Measurements from ENCODE around the gene ZC3H12A. TPM values are rescaled to one million over a fixed set of nuclear protein-coding genes. Genes with fewer than 3 reads are reported as not detected.
A peak's percentile ranks its signal among the peaks of the same experiment; 100 is the strongest.

Gene ZC3H12A
- total and polyA plus RNA-seq, 3 donors from 2014 or later = 6.3 to 9.0 (median 8.2) TPM

DNA sequence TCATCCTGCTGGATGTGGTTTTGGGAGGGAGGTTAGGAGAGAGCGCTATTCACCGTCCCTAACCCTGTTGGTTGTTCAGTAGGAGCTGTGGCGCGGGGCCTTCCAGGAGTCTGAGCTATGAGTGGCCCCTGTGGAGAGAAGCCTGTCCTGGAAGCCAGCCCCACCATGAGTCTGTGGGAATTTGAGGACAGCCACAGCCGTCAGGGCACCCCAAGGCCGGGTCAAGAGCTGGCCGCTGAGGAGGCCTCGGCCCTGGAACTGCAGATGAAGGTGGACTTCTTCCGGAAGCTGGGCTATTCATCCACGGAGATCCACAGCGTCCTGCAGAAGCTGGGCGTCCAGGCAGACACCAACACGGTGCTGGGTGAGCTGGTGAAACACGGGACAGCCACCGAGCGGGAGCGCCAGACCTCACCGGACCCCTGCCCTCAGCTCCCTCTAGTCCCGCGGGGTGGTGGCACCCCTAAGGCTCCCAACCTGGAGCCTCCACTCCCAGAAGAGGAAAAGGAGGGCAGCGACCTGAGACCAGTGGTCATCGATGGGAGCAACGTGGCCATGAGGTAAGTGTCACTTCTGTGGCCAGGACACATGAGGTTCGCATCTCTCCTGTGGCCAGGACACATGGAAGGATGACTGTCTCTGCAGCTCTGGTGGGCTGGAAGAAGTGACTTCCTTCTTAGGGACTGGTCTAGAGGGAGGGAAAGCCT is 1.2 kb downstream of the ZC3H12A start:
- intact Hi-C loops (cut with DNase I; ENCODE audit: low total_unique reads) = no loop called here
- 89 to 90% methylated on average over 7 to 22 of the region's 24 CpGs for WGBS, 2 donors
- no peak for TF ChIP-seq POLR2A (IDR thresholded peaks at IDR 0.05)
- TF ChIP-seq, protein P1, sequence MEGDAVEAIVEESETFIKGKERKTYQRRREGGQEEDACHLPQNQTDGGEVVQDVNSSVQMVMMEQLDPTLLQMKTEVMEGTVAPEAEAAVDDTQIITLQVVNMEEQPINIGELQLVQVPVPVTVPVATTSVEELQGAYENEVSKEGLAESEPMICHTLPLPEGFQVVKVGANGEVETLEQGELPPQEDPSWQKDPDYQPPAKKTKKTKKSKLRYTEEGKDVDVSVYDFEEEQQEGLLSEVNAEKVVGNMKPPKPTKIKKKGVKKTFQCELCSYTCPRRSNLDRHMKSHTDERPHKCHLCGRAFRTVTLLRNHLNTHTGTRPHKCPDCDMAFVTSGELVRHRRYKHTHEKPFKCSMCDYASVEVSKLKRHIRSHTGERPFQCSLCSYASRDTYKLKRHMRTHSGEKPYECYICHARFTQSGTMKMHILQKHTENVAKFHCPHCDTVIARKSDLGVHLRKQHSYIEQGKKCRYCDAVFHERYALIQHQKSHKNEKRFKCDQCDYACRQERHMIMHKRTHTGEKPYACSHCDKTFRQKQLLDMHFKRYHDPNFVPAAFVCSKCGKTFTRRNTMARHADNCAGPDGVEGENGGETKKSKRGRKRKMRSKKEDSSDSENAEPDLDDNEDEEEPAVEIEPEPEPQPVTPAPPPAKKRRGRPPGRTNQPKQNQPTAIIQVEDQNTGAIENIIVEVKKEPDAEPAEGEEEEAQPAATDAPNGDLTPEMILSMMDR (IDR thresholded peaks at IDR 0.05) = no peak
- no peaks in the 10 kb centered on the region for H3K27me3 ChIP-seq
- peaks cover 64% of the 10 kb centered on the region for H3K4me1 ChIP-seq
- no peaks in the 10 kb centered on the region for H3K36me3 ChIP-seq (ENCODE audit: low read depth, missing control alignments)
- no peak for DNase-seq
- peak overlapping the region; percentile 94 to 95 for H3K4me3 ChIP-seq
- H3K27ac ChIP-seq = peak overlapping the region; percentile 91 to 94
- H3K9me3 ChIP-seq = no peaks in the 10 kb centered on the region

DNA sequence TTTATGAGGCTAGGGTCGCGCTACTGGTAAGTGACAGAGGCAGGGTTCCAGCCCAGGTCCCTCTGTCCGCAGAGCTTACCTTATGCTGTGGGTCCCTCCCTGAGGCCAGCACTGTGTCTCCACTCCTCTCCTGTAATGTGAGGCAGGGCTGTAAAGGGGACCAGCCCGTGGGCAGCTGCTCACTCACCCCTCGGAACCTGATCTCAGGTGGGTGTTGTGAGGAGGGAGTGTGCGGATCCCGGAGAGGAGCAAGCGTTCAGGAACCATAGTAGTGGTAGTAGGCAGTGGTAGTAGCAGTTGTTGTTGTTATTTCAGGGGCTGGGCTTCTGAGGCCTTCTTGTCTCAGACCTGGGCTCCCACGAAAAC is 1.7 kb downstream of the ZC3H12A start:
- H3K4me3 ChIP-seq = no peak overlapping the region
- H3K9me3 ChIP-seq = no peaks in the 10 kb centered on the region
- H3K36me3 ChIP-seq (ENCODE audit: low read depth, missing control alignments) = no peaks in the 10 kb centered on the region
- WGBS, 2 donors = 79 to 94% methylated on average over 8 to 9 of the region's 9 CpGs
- TF ChIP-seq POLR2A (IDR thresholded peaks at IDR 0.05) = no peak
- TF ChIP-seq, protein P1 (IDR thresholded peaks at IDR 0.05) = no peak
- no peak for DNase-seq
- peaks cover 64% of the 10 kb centered on the region for H3K4me1 ChIP-seq
- H3K27ac ChIP-seq = peak overlapping the region; percentile 75 to 94
- H3K27me3 ChIP-seq = no peaks in the 10 kb centered on the region
- intact Hi-C loops (cut with DNase I; ENCODE audit: low total_unique reads) = no loop called here

DNA sequence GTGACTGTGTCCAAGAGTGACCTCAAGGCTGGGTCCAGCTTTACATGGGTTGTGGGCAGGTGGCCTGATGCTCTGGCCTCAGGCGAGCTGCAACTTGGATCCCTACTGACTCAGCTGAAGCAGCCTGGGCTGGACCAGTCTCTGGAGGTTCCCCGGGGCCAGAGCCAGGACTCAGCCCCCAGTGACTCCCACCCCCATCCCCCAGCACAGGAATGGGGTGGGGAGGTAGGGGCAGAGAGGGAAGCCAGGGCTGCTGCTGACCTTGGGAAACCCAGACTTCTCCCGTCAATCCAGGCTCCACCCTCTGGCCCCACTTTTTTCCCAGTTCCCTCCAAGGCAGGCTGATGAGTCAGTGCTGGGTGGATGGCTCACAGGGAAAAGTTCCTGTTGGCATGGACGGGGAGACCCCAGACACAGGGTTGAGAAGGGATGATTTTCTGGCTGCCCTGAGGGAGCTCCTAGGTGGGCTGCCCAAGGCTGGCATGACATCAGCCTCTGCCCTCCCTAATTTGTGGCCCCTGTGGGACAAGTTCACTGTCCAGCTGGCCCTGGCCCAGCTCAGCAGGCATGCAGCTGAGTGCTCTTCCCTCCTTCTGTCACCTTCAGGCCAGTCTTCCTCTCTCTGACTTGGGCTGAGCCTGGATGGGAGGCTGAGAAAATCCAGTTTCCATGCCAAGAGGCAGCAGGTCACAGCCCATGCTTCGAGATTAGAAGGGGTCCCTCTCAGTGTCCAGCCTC is 2.2 kb downstream of the ZC3H12A start:
- WGBS, 2 donors = 29% methylated on average over 5 of the region's 5 CpGs; no CpG with 5 or more reads in 1 of the 2 donors
- Histone ChIP-seq H3K4me1 (peaks cover 59% of the 10 kb centered on the region), H3K4me3 (no peak overlapping the region), H3K27me3 (no peaks in the 10 kb centered on the region), H3K27ac (peak overlapping the region; percentile 75 to 94), H3K9me3 (no peaks in the 10 kb centered on the region), H3K36me3 (ENCODE audit: low read depth, missing control alignments) (no peaks in the 10 kb centered on the region)
- peak; percentile 76 for DNase-seq
- TF ChIP-seq, protein P1 (IDR thresholded peaks at IDR 0.05) = no peak
- TF ChIP-seq POLR2A (IDR thresholded peaks at IDR 0.05) = no peak
- intact Hi-C loops (cut with DNase I; ENCODE audit: low total_unique reads) = no loop called here

DNA sequence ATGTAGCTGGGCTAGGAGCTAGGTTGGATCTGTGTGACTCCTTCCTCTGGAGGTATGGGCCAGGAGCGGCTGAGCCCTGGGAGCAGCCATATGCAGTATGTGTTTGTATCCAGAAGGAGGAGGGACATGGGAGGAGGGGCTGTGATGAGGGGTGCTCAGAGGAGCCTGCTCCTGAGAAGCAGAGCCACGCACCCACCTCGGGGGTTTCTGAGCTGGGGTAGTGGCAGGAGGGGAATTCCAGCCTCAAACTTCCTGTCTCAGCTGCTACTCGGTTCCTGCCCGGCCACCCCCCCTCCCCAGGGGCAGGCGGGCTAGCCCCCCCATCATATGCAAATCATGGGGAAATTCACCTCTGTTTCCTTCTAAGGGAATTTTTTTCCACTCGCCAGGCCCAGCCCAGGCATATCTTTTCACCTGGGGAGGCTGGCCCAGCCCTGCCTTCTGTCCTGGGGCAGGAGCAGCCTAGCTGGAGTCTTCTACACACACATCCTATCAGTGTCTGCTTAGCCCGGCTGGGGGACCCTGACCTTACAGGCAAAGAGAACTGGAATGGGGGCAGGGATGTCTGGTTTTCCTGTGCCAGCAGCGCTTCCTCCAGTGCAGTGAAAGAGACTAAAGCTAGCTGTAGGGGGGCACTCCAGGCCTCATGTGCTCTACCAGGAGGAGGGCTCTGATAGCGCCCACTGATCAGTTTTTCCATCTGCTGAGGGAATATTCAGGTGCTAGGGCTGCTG is 3.0 kb downstream of the ZC3H12A start:
- WGBS, 2 donors = 46 to 57% methylated on average over 5 to 10 of the region's 10 CpGs
- H3K4me3 ChIP-seq = no peak overlapping the region
- no peaks in the 10 kb centered on the region for H3K27me3 ChIP-seq
- no peak for DNase-seq
- H3K27ac ChIP-seq = peak overlapping the region; percentile 75 to 94
- TF ChIP-seq, protein P1 (IDR thresholded peaks at IDR 0.05) = no peak
- no peak for TF ChIP-seq POLR2A (IDR thresholded peaks at IDR 0.05)
- intact Hi-C loops (cut with DNase I; ENCODE audit: low total_unique reads) = no loop called here
- H3K36me3 ChIP-seq (ENCODE audit: low read depth, missing control alignments) = no peaks in the 10 kb centered on the region
- peaks cover 55% of the 10 kb centered on the region for H3K4me1 ChIP-seq
- no peaks in the 10 kb centered on the region for H3K9me3 ChIP-seq

Measured in testis (tissue), 3 donors.